ENCODE results near the gene PRKCA.

- no peak for TF ChIP-seq PBX3 (IDR thresholded peaks at IDR 0.05; ENCODE audit: insufficient replicate concordance, low read depth, low read length)
- TF ChIP-seq SPI1 (IDR thresholded peaks at IDR 0.05; ENCODE audit: borderline replicate concordance, insufficient read depth, low read depth, low read length), result no peak
- no peak for TF ChIP-seq HDAC2 (IDR thresholded peaks at IDR 0.05)
- no peak for TF ChIP-seq CTCF (IDR thresholded peaks at IDR 0.05 in 2 of 3, conservative IDR thresholded peaks at IDR 0.05 in 1 of 3; ENCODE audit: control insufficient read depth in 2 of 3, extremely low read depth in 1 of 3, insufficient read depth in 1 of 3, low read depth in 3 of 3, low read length in 3 of 3)
- TF ChIP-seq EP300 (IDR thresholded peaks at IDR 0.05; ENCODE audit: borderline replicate concordance in 1 of 2, control insufficient read depth in 1 of 2, low read depth in 2 of 2, low read length in 2 of 2), result no peak
- no peak for TF ChIP-seq NR2C1 (IDR thresholded peaks at IDR 0.05)
- TF ChIP-seq ELK1 (IDR thresholded peaks at IDR 0.05; ENCODE audit: low read depth, low read length), result no peak
- no peak for TF ChIP-seq CREM (IDR thresholded peaks at IDR 0.05; ENCODE audit: low read depth)
- TF ChIP-seq TCF12 (IDR thresholded peaks at IDR 0.05; ENCODE audit: low read depth, low read length), result no peak
Observed at GRCh38 chr17:66720567-66720966, 418.2 kb downstream of the PRKCA start.

Measured in GM12878 (cell line).